ENCODE data around the gene IL17RD. TPM values are rescaled to one million over a fixed set of nuclear protein-coding genes. Genes with fewer than 3 reads are reported as not detected.
A peak's percentile ranks its signal among the peaks of the same experiment; 100 is the strongest.

Gene IL17RD
- polyA plus RNA-seq, 1 experiment = 0.60 TPM

DNA sequence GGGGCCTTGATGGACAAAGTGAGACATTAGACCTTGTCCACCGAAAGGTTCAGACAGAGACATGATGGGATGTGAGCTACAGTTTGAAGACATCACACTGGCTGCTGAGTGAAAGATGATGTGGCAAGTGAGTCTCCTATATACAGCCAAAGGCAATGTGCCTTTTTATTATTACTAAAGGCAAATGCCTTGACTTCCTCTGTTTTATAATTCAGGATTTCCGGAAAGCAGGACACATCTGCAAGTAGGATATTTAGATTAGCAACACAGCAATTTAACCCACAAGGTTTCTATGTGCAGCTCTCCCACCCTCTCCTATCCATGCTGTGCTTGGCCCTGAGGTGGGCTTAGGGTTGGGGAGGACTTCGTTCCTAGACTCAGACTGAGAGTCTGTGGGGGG, 84.0 kb downstream of the IL17RD start:
- TF ChIP-seq, protein P1, sequence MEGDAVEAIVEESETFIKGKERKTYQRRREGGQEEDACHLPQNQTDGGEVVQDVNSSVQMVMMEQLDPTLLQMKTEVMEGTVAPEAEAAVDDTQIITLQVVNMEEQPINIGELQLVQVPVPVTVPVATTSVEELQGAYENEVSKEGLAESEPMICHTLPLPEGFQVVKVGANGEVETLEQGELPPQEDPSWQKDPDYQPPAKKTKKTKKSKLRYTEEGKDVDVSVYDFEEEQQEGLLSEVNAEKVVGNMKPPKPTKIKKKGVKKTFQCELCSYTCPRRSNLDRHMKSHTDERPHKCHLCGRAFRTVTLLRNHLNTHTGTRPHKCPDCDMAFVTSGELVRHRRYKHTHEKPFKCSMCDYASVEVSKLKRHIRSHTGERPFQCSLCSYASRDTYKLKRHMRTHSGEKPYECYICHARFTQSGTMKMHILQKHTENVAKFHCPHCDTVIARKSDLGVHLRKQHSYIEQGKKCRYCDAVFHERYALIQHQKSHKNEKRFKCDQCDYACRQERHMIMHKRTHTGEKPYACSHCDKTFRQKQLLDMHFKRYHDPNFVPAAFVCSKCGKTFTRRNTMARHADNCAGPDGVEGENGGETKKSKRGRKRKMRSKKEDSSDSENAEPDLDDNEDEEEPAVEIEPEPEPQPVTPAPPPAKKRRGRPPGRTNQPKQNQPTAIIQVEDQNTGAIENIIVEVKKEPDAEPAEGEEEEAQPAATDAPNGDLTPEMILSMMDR (IDR thresholded peaks at IDR 0.05; ENCODE audit: insufficient read depth, low read depth, low read length) = no peak
- no peak for DNase-seq (ENCODE audit: low read depth)
- ChIA-PET POLR2A (no interaction called here), CTCF (interaction anchor here (0.6 to 1.1 kb wide), 2 partner anchors 85 to 164 kb away, joined by 3 to 7 read pairs; no protein-coding TSS in a partner anchor)
- H3K4me3 ChIP-seq (ENCODE audit: low read depth, low read length) = no peak overlapping the region
- H3K27me3 ChIP-seq (ENCODE audit: control insufficient read depth, insufficient read depth, low read length) = peaks cover 10% of the 10 kb centered on the region
- no peaks in the 10 kb centered on the region for H3K36me3 ChIP-seq (ENCODE audit: control insufficient read depth, insufficient read depth, low read length)

DNA sequence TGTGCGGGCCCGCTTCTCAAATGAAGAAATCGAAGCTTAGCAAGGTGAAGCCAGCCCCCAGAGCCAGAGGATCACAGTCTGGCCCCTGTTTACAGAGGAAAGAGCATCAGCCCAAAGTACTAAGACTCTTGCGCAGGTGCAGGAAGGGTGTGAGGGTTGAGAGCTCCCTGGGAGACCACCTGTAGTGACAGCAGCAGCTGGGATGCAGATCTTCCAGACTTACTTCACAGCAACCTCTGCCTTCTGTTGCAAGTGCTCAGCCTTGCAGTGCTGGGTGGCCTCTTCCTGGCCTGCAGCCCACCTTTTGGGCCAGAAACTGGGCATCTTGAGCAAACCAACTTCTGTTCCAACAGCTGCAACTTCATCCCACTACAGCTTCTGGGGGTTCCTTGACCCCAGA, 85.0 kb downstream of the IL17RD start:
- Histone ChIP-seq H3K4me3 (ENCODE audit: low read depth, low read length) (no peak overlapping the region), H3K27me3 (ENCODE audit: control insufficient read depth, insufficient read depth, low read length) (peaks cover 10% of the 10 kb centered on the region), H3K36me3 (ENCODE audit: control insufficient read depth, insufficient read depth, low read length) (no peaks in the 10 kb centered on the region)
- ChIA-PET CTCF (interaction anchor here (1.1 to 1.4 kb wide), 2 partner anchors 7 to 11 kb away, joined by 3 read pairs; no protein-coding TSS in a partner anchor), POLR2A (no interaction called here)
- TF ChIP-seq, protein P1 (IDR thresholded peaks at IDR 0.05; ENCODE audit: insufficient read depth, low read depth, low read length) = no peak
- DNase-seq (ENCODE audit: low read depth) = no peak

DNA sequence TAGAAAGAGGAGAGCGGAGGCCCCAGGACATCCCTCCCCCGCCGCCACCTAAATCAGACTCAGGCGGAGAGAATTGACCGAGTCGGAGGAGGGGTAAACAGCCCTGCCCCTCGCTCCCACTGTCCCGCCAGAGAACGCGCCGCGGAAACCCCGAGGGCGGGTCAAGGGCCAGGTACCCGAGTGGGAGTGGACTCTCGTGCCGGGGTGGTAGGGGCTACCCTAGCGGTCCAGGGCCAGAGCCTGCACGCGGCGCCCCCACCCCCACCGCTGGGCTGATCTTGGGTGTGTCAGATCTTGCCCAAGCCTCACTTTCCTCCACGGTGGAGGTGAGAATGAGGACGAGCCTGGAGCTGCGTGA, 85.7 kb downstream of the IL17RD start:
- TF ChIP-seq, protein P1 (IDR thresholded peaks at IDR 0.05; ENCODE audit: insufficient read depth, low read depth, low read length) = no peak
- POLR2A ChIA-PET = no interaction called here
- no peaks in the 10 kb centered on the region for H3K36me3 ChIP-seq (ENCODE audit: control insufficient read depth, insufficient read depth, low read length)
- CTCF ChIA-PET = interaction anchor here (1.1 to 1.4 kb wide), 2 partner anchors 8 to 10 kb away, joined by 3 read pairs; no protein-coding TSS in a partner anchor
- no peak for DNase-seq (ENCODE audit: low read depth)
- peaks cover 10% of the 10 kb centered on the region for H3K27me3 ChIP-seq (ENCODE audit: control insufficient read depth, insufficient read depth, low read length)
- peak overlapping the region; percentile 67 for H3K4me3 ChIP-seq (ENCODE audit: low read depth, low read length)

DNA sequence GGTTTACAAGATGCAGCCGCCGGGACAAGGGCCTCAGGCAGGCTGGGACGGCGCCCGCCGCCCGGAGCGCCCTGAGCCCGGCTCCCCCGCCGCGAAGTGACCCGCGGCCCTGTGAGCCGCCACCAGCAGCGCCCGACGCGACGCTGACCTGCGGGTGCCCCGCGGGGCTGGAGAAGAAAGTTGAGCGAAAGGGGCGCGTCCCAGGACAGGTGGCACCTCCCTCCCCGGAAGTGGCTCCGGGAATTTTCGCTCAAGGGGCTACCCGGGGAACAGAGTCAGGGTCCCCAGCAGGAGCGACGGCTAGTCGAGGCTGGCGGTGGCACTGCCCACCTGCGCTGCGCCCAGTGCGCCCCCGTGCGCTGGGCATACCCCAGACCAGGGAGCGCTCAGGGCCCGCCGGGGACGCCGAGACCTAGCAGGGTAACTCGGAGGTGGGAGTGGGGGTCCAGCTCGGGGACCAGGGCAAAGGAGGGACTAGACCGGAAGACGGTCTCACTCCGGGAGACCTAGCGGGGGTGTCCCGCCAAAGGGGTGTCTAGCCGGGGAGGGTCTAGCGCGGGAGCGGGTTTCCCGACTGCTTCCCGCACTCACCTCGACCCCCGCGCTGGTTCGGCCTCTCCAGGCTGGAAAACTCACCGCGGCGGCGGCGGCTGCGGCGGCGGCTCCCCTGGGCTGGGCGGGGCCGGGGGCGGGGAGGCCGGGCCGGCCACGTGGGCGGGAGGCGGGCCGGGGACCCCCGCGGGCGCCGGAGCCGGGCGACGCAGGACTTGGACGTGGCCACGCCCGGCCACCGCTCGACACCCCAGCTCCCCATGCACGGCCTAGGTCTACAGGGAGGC, 86.3 kb downstream of the IL17RD start:
- CTCF ChIA-PET = interaction anchor here (1.0 to 1.4 kb wide), 6 partner anchors 9 to 83 kb away, joined by 3 to 7 read pairs (median 4); no protein-coding TSS in a partner anchor
- POLR2A ChIA-PET = no interaction called here
- no peak for DNase-seq (ENCODE audit: low read depth)
- Histone ChIP-seq H3K4me3 (ENCODE audit: low read depth, low read length) (peak overlapping the region; percentile 67), H3K36me3 (ENCODE audit: control insufficient read depth, insufficient read depth, low read length) (no peaks in the 10 kb centered on the region), H3K27me3 (ENCODE audit: control insufficient read depth, insufficient read depth, low read length) (peaks cover 10% of the 10 kb centered on the region)
- TF ChIP-seq, protein P1 (IDR thresholded peaks at IDR 0.05; ENCODE audit: insufficient read depth, low read depth, low read length) = peak; percentile 20; the same call in 1 of the 2 replicates

DNA sequence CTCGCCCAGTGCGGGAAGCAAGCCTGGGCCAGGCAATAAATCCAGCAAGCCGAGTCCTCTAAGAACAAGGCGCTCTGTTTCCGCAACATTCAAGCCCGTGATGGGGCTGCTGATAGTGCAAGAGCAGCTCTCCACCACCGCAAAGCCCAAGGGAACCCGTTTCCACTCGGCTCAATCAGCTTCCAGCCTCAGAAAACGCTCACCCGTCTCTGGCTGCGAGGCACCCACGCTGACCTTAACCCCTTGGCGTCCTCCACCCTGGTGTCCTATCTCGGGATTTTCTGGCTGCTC, 86.9 kb downstream of the IL17RD start:
- H3K4me3 ChIP-seq (ENCODE audit: low read depth, low read length) = peak overlapping the region; percentile 67
- TF ChIP-seq, protein P1 (IDR thresholded peaks at IDR 0.05; ENCODE audit: insufficient read depth, low read depth, low read length) = no peak
- ChIA-PET CTCF (interaction anchor here (0.8 to 1.3 kb wide), 6 partner anchors 11 to 82 kb away, joined by 3 to 7 read pairs (median 4); no protein-coding TSS in a partner anchor), POLR2A (no interaction called here)
- H3K27me3 ChIP-seq (ENCODE audit: control insufficient read depth, insufficient read depth, low read length) = peaks cover 10% of the 10 kb centered on the region
- no peaks in the 10 kb centered on the region for H3K36me3 ChIP-seq (ENCODE audit: control insufficient read depth, insufficient read depth, low read length)
- no peak for DNase-seq (ENCODE audit: low read depth)

Data from BJ (cell line).